ENCODE results near the gene STAC2.

Gene STAC2

GRCh38 chr17:39198186-39198566 is 27.6 kb downstream of the STAC2 start:
- DNase-seq (ENCODE audit: low spot score), result no peak

GRCh38 chr17:39197380-39198185 is 28.2 kb downstream of the STAC2 start, which contains the start of gene CACNB1:
TSS of gene CACNB1 (minus strand) at chr17:39197669. CDS start at chr17:39197495, 174 bp downstream.
- peak; percentile 92 for DNase-seq (ENCODE audit: low spot score)

More at GRCh38 chr17:39198186-39198566, 27.6 kb downstream of the STAC2 start:
- no peak for TF ChIP-seq CTCF (IDR thresholded peaks at IDR 0.05; ENCODE audit: extremely low read depth, missing control alignments)

GRCh38 chr17:39196808-39197291 is 28.9 kb downstream of the STAC2 start:
- no peak for TF ChIP-seq CTCF (IDR thresholded peaks at IDR 0.05; ENCODE audit: extremely low read depth, missing control alignments)
- DNase-seq (ENCODE audit: low spot score), result peak; percentile 58

More at GRCh38 chr17:39197380-39198185, 28.2 kb downstream of the STAC2 start, which contains the start of gene CACNB1:
- TF ChIP-seq CTCF (IDR thresholded peaks at IDR 0.05; ENCODE audit: extremely low read depth, missing control alignments), result no peak

GRCh38 chr17:39196241-39196807 is 29.4 kb downstream of the STAC2 start:
- DNase-seq (ENCODE audit: low spot score), result no peak
- no peak for TF ChIP-seq CTCF (IDR thresholded peaks at IDR 0.05; ENCODE audit: extremely low read depth, missing control alignments)

GRCh38 chr17:39195568-39196160 is 30.1 kb downstream of the STAC2 start:
- DNase-seq (ENCODE audit: low spot score), result peak; percentile 71

GRCh38 chr17:39194985-39195524 is 30.7 kb downstream of the STAC2 start:
- no peak for DNase-seq (ENCODE audit: low spot score)
- TF ChIP-seq CTCF (IDR thresholded peaks at IDR 0.05; ENCODE audit: extremely low read depth, missing control alignments), result no peak

More at GRCh38 chr17:39195568-39196160, 30.1 kb downstream of the STAC2 start:
- no peak for TF ChIP-seq CTCF (IDR thresholded peaks at IDR 0.05; ENCODE audit: extremely low read depth, missing control alignments)

Data from GM20000 (cell line).